GM12892 (cell line): ENCODE results near the gene FRRS1L.

Source experiments
- POLR2A ChIP-seq: IDR thresholded peaks from 2 replicates; pipeline ENCODE4 v1.6.1; 2011; ENCODE audit warnings: low read depth, low read length, control low read depth
- POLR2AphosphoS5 ChIP-seq: IDR thresholded peaks from 2 replicates; pipeline ENCODE4 v1.6.1; 2011; ENCODE audit warnings: low read depth, low read length, control low read depth
- TAF1 ChIP-seq: IDR thresholded peaks from 2 replicates; pipeline ENCODE4 v1.6.1; 2011; ENCODE audit warnings: low read depth, mild to moderate bottlenecking, control low read depth, low read length, borderline replicate concordance

DNA sequence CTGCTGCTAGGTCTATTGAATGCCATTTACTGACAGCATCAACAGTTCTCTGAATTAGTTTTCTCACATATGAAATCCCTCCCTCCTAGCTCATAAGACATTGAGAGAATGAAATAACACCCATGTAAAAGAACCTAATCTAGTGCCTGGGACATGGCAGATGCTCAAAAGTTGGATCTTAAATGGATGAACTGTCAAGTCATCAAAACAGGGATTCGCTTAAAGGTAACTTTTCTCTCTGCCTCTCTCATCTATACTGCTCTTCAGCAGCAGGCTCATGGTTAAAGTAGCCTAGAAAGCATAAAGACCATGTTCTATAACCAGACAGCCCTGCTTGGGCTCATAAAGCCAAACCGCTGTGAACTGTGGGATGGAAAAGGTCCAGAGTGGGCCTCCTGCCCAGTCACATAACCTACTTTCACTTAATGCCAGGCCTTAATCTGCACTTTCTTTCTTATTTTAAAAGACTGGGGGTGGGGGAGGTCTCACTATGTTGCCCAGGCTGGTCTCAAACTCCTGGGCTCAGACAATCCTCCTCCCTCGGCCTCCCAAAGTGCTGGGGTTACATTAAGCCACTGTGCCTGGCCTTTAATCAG, 51.0 kb downstream of the FRRS1L start:
- TF ChIP-seq POLR2AphosphoS5, result no peak
- TF ChIP-seq POLR2A, result no peak
- TF ChIP-seq TAF1, result no peak
